ENCODE results near the gene SBSN.

Gene SBSN

DNA sequence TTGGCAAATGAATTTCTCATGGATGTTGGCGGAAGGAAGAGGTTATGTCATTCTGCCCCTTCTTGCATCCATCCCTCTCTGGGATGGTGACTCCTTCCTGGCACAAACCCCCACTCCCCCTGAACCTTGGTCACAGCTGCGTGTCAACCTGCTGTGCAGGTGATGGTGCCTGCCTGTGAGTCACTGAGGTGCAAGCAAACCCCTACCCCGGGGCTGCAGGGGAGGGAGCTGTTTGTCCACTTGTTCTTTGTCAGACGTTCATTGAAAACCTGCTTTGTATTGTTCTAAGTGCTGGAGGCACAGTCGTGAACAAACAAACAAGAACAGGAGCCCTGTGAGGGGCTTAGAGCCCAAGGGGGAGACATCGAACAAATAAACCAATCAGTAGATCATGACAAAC lies 3.2 kb upstream of the SBSN start:
- no peak for DNase-seq (ENCODE audit: low read depth)

DNA sequence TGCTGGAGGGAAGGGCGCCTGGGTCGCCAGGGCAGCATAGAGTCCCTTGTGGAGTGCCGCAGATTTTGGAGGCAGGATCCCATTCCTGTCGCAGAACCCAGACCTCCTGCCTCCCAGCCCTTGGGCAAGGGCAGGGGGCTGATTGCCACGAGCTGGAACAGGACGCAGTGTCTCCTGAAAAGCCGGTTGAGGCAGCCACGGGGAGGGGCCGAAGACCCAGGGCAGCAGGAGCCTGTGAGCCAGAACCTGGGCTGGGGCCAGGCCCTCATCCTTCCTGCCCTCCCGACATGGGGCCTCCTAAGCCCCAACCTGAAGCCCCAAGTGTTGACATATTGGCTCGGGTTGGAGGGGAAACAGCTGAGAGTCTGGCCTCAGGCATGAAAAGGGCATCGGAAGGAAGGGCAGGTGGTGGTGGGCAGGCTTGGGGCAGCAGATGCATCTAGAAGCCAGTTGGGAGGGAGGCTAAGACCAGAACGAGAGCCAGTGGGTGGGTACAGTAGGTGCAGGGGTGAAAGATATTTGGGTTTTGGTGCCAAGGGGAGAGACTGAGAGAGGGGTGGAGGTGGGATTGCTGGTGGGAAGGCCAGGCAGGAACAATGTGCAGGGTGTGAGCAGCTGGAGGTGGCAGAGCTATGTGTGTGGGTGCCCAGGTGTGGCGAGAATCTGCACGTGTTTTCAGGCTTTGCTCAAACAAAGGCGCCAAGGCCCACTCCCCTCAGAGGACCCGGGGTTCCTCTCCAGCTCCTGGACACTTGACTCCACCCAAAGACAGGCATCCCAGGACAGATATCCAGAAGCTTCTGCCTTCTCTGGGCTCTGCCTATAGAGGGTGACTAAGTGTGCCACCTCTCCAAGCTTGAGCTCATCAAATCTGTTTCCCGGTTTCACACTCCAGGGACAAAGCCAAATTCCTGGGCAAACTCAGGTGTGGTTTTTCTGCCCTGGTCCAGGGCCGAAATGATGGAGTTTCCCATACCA lies 1.4 kb upstream of the SBSN start:
- no peak for DNase-seq (ENCODE audit: low read depth)

DNA sequence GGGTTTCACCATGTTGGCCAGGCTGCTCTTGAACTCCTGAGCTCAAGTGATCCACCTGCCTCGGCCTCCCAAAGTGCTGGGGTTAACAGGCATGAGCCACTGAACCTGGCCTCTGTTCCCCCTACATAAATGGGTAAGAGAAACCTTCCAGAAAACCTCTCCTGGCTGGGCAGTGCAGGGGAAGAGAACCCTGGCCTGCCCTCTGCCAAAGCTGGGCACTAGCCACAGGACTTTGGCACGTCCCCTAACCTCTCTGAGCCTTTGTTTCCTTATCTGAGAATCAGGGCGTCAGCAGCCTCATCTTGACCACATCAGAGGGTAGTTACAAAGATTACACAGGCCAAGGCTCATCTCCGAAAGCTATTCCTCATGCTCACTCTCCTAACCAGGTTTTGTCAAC lies 2.2 kb downstream of the SBSN start:
- no peak for DNase-seq (ENCODE audit: low read depth)

DNA sequence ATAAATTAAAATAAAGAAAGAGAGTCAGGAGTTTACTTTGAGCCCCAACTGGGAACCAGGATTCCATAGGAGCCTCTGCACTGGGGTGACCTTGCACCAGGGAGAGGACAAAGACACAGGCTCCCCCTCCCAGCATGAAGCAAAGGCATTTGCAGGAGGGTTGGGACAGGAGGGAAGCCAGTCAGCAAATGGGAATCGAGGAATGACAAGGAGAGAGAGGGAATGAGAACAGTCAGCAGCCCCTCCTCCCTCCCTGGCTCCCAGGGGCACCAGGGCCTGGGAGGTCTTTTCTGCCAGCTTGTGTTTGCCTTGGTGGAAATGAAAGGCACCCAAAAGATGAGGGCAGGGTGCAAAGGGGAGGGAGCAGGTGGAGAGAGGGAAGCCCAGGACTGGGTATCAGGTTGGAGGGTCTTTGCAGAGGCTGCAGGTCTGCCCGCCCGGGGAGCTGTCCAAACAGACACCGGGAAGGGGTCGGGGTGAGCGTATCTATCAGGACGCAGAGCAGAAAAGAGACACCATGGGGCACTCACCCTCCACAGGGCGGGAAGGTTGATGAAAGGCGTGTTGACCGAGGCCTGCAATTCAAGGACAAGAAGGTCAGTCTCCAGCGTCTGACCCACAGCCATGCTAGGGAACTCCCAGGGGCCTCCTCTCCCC lies 3.8 kb downstream of the SBSN start:
- DNase-seq (ENCODE audit: low read depth) = no peak

DNA sequence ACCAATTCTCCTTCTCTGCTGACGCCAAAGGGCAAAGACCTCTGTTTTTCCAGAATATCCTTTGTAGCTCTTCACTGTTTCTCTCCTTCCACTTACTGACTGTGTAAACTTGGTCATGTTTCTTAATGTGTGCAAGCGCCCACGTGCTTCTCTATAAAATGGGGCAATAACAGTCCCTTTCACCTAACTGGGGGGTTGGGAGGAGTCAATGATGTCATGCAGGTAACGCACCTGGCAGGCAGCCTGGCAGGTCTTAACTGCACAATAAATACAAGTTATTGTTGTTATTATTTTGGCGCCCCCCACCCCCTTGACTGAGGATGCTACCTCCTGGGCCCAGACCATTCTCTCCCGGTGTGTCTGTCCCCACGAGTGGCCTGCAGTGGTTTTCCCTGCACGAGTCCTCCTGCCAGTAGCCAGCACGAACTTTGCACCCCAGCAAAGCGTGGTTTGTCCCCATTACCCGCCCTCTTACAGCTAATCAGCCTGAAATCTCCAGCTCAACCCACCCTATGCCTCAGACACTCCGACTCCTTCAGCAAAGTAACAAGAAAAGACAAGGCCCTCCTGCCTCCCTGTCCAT lies 5.3 kb downstream of the SBSN start:
- no peak for DNase-seq (ENCODE audit: low read depth)

DNA sequence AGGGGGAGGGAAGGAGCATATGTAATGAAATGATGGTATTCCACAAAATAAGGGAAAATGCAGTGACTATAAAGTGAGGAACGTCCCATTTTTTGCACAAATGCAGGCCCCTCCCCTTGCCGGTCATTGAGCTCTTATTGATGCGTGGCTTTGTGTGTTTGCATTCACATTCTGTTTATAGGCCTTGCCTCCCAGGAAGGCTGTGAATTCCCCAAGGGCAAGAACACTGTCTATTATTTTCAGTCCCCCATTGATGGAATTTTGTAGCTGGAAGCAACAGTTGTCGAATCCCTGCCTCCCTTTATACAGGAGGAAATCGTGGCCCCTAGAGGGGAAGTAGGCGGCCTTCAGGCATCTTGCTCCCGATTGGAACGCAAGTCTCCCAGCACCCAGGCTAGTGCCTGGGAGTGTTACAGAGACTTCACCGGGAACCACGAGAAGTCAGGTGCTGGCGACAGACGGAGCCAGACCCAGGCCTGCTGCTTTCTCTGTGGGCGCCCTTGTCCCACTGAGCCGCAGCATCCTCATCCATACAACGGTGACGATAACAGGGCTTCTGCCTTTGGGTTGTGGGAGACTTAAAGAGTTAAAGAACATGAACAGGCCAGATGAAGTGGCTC lies 6.9 kb downstream of the SBSN start:
- DNase-seq (ENCODE audit: low read depth) = no peak

DNA sequence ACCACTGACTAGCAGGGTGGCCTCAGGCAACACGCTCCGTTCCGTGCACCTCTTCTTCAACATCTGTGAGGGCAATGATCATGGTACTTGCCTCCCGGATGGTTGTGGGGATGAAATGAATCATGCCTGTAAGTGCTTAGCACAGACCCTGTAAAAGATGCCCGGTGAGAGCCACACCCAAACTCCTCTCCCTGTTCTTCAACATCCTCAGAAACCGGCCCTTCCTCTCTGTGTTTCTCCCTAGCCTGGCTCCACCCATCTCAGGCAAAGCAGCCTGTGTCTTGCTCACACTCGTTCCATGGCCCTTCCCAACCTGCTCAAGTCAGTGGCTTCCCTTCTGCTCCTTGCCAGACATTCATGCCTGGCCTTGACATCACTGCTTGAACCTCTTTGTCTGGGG lies 8.8 kb downstream of the SBSN start:
- no peak for DNase-seq (ENCODE audit: low read depth)

DNA sequence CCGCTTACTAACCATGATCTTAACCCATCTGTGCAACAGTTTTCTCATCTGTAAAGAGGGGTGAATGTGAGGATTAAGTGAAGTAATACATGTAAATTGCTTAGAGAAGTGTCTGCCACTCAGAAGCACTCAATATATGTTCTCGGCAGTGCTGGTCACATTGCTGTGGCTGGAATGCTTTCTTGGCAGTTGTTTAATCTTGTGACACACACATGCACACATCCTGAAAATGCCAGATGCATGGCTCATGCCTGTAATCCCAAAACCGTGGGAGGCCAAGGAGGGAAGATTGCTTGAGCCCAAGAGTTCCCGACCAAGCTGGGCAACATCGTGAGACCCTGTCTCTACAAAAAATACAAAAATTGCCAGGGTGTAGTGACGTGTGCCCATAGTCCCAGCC lies 9.8 kb downstream of the SBSN start:
- no peak for DNase-seq (ENCODE audit: low read depth)

DNA sequence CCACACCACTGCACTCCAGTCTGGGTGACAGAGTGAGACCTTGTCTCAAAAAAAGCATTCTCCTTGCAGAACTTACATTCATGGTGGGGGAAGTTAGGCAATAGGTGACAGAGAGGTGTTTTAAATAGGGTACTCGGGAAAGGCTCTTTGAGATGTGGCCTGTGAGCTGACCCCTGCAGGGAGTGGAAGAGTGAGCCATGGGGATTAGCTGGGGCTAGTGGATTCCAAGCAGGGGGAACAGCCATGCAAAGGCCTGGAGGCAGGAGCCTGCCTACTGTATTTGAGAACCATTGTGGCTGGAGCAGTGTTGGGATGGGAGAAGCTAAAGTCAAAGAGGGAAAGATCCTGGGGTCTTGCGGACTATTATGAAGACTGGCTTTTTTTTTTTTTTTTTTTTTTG lies 10.8 kb downstream of the SBSN start:
- no peak for DNase-seq (ENCODE audit: low read depth)

DNA sequence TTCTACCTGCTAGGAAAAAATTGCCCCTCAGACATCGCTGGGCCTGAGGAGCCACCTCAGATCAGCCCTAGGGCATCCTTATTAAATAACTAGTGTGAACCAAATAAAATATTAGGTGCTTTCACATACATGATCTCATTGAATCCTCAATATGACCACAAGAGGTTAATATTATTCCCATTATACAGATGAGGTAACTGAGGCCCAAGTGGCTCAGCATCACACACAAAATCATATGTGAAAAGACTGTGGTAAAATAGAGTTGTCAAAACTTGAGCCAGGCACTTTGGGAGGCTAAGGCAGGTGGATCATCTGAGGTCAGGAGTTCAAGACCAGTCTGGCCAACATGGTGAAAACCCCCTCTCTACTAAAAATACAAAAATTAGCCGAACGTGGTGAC lies 11.8 kb downstream of the SBSN start:
- DNase-seq (ENCODE audit: low read depth) = no peak

DNA sequence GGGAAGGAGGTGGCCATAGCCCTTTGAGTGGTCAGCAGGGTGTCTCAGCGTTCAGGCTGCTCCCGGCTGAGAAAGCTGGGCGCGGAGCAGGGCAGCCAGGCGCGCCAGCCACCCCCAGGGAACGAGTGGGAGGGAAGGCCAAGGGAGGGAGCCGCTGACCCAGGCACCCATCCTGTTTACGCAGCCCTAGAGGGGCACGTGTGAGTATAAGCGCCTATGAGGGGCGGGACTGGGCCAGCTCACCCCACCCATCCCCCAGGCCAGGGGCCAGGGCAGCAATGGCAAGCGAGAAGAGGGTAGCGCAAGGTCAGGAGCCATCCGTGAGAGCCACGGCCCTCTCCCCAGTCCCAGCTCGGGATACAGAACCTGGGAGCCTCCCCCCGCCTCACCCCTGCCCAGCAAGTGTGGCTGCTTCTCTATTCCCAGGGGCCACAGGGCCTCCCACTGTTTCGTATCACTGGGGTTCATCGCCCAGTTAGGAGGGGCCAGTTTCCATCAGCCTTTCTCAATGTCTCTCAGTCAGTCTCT lies 13.8 kb downstream of the SBSN start:
- no peak for DNase-seq (ENCODE audit: low read depth)

DNA sequence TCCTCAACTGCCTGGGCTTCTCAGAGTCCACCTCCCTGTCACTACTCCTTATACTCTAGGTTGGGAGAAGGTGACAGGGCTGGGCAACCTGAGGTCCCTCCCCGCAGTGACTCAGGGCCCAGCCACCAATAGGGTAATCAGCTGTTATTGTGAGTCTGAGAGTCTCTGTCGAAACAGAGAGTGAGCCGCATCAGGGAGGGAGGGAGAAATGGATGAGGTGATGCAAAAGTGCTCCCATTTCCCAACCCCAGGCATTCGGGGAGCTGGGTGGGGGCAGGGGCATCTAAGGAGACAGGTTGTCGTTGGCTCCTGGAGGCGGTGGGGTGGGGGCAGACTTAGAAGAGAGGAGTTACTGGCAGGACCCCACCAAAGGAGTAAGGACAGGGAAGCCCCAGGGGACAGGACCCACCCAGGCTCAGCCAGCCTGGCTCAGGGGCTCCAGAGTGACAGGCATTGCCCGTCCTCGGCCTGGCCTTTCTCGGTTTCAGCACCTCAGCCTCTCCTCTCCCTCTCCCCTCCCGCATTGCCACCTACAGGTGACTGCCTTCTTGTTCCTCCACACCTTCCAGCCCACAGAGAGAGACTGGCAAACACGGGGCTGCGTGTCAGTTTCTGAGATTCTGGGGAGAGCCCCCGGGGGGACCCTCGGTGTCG lies 14.4 kb downstream of the SBSN start, which contains the start of gene DMKN:
Gene DMKN (minus strand): TSS at position 22 of the 654 bp plus-strand sequence. CDS start 174 bp downstream, outside the sequence.
- no peak for DNase-seq (ENCODE audit: low read depth)

DNA sequence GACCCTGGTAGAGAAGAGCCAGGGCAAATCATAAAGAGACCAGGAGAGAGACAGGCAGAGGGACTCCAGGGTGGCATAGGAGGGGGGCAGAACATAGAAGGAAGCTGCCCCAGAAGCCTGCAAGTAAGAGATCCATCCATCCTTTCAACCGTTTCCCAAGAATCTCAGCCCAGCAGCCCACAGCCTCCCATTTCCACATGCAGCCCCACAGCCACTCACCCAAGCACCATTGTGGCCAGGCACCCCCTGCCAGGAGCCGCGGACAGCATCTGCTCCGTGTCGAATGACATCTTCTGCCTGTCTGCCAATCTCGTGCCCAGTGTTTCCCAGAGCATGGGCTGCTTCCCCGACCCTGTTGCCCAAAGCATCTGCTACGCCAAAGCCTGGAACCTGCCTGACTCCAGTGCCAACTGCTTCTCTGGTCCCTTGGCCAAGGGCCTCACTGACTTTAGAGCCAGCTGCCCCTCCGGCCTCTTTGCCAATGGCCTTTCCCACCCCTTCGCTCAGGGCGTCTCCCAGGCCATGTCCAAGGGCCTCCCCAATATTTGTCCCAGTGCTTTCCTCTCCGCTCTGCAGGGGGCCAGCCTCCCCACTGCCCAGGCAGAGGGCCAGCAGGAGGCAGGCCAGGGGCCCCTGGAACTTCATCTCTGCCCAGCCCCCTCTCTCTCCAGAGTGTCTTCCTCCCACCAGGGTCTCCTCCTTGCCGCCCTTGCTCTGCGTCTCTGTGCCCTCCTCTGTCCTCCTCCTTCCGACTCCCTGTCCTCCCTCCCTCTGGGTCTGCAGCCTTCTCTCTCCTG lies 15.1 kb downstream of the SBSN start:
- no peak for DNase-seq (ENCODE audit: low read depth)

DNA sequence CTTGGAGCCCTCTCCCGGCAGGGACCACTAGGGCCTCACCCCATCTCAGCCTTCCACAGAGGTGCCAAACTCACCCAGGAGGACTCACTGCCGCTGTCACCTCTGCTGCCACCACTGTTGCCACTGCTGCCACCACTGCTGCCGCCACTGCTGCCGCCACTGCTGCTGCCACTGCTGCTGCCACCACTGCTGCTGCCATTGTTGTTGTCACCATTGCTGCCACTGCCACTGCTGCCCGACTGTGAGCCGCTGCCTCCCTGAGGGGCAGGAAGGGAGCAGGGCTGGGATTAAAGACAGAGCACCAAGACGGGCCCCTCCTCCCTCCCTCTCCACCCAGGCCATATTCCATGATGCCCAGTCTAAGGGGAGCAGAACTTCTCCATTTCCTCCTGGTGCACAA lies 16.8 kb downstream of the SBSN start:
- DNase-seq (ENCODE audit: low read depth) = no peak

DNA sequence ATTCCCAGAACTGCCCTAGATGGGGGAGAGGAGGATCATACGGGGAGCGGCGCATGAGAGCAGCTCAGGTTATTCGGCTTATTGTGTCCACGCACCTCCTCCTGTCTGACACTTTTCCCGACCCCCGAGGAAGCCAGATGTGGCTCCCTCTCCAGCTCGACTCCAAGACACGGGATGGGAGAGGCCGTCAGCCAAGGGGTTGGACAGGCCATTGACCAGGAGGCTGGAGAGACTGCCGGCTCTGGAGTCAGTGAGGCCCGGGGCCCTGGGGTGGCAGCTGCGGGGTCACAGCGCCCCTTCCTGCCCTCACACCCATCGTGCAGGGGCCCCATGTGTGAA lies 17.5 kb downstream of the SBSN start:
- no peak for DNase-seq (ENCODE audit: low read depth)

DNA sequence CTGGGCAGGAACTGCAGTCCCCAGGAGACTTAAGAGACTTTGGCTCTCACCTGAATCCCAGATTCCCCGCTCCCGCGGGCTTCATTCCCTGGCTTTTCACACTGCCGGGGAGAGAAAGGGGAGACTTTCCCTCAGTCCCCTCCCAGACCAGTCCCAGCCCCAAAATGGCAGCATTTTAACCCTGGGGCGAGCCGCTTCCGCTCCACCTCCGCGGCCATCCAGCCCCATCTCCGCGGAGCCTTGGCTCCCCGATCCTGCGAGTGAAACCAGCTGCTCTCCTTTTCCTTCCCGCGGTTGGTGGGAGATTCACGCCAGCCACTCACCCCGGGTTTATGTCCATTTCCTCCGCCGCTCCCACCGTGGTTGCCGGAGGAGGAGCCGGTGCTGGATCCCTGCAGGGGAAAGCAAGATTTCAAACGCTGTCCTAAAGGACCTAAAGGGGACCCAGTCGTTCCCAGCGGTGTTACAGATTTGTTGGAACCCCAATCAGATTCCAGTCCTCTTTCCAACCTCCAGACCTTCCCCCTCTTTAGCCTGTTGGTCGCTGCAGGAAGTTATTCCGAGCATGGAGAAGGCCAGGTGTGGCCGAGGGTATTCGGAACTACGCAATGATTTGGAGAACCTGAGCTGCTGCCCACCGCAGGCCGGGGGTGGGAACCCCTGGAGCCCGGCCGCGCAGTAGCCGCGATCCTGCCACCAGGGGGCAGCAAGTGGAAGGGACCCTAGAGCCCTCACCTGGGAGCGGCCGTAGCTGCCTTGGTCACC lies 18.1 kb downstream of the SBSN start:
- DNase-seq (ENCODE audit: low read depth) = peak; percentile 62

DNA sequence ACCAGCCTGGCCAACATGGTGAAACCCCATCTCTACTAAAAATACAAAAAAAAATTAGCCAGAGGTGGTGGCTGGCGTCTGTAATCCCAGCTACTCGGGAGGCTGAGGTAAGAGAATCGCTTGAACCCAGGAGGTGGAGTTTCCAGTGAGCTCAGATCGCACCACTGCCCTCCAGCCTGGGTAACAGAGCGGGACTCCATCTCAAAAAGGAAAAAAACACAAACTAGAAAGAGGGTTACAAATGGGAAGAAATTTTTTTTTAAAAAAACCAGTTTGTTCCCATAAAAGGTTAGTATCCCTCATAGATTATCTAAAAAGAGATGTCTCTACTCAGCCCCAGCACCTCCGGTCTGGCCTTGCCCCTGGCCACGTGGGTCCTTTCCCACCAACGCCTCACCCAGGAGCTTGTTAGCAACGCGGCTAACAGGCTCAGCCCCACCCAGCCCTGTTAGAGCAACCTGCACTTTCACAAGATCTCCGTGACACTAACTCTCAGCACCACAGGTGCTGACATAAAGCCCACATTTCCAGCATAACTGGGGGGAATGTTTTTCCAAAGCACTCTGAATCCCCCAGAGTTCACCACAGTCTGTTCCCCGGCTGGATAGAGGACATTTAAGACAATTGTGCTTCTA lies 19.0 kb downstream of the SBSN start:
- DNase-seq (ENCODE audit: low read depth) = no peak

DNA sequence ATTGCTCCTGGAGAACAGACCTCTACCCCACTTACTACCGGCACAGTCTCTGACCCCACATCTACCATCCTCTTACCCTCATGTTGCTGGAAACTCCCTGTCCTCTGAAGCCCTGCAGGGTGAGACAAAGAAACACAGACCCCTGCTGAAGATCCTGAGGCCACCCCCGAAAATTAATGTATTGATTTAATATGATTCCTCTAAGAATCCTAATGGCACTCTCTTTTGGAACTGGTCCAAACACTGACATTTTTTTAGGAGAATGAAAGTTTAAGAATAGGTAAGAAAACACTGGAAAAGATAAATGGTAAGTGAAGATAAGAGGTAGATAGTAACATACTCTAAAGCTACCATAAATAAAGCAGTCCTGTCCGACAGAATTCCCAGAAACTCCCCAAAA lies 20.0 kb downstream of the SBSN start:
- no peak for DNase-seq (ENCODE audit: low read depth)

DNA sequence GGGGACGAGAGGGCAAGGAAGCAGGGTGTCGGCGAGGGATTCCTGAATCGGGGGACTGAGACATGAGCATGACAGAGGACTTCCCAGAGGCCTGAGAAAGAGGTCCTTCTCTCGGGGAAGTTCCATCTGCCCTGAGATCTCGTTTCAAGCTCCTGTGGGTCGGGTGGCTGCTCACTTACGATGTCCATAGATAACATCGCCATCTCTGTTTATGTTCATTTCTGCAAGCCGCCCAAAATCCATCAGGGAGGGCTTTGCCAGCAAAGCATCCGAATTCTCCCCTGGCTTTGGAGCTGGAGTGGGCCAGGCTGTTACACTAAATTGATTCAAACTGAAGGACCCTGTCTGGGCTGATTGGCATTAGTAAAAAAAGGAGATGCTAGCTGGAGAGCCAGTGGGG lies 20.6 kb downstream of the SBSN start:
- no peak for DNase-seq (ENCODE audit: low read depth)

DNA sequence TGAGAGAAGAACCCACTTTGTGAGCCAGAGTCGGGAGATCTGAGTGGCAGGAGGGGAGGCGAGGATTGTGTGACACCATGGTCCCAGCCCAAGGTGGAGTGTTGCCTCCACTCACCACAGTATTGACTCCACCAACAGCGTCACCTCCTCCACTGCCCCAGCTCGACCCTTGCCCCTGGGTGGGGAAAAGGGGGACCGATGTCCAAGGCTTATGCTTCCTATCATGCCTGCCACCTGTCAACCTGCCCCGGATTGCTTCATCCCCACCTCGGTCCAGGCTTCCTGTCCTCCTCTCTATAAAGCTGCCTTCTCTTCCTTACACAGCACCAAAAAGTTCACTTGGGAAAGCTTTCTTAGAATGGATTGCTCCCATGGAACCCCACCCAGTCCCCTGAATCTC lies 22.1 kb downstream of the SBSN start:
- no peak for DNase-seq (ENCODE audit: low read depth)
